HFF-Myc (cell line): ENCODE results near the gene SMAP2.

Source experiments
- DNase-seq: peaks from one replicate; pipeline ENCODE4 v3.0.0-alpha.2; 2011; ENCODE audit warnings: low read depth; ENCODE audit errors: extremely low read depth
- H3K4me3 ChIP-seq: replicated peaks from 2 replicates; pipeline ENCODE4 v1.5.1; 2011; ENCODE audit warnings: low read depth, mild to moderate bottlenecking, control low read depth, low read length
- CTCF ChIP-seq: IDR thresholded peaks from 2 replicates; pipeline ENCODE4 v1.5.1; 2012; ENCODE audit warnings: mild to moderate bottlenecking, low read depth, low read length, control low read depth; ENCODE audit errors: missing control alignments

The SMAP2 gene

DNA sequence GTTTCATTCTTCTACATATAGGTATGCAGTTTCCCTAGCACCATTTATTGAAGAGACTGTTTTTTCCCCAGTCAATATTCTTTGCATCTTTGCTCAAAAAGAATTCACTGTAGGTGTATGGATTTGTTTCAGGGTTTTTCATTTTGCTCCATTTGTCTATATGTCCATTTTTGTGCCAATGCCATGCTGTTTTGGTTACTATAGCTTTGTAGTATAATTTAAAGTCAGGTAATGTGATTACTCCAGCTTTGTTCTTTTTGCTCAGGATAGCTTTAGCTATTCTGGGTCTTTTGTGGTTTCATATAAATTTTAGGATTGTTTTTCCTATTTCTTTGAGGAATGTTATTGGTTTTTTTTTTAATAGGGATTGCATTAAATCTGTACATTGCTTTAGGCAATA is 15.9 kb upstream of the SMAP2 start:
- TF ChIP-seq CTCF: no peak
- no peak overlapping the region for H3K4me3 ChIP-seq
- DNase-seq: no peak

DNA sequence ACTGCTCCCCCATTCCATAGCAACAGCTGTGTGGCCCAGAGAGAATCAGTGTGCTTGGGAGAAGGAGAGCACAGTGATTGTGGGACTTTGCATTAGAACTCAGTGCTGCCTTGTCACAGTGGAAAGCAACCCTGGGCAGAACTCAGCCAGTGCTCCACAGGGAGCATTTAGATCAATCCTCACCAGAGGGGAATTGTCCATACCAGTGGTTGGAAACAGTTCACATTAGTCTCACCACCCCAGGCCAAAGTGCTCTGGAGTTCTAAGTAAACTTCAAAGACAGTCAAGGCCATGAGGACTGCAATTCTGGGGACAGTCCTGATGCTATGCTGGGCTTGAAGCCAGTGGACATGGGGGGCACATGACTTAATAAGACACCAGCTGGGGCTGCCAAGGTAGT is 12.9 kb upstream of the SMAP2 start:
- no peak for DNase-seq
- TF ChIP-seq CTCF: no peak
- H3K4me3 ChIP-seq: no peak overlapping the region

DNA sequence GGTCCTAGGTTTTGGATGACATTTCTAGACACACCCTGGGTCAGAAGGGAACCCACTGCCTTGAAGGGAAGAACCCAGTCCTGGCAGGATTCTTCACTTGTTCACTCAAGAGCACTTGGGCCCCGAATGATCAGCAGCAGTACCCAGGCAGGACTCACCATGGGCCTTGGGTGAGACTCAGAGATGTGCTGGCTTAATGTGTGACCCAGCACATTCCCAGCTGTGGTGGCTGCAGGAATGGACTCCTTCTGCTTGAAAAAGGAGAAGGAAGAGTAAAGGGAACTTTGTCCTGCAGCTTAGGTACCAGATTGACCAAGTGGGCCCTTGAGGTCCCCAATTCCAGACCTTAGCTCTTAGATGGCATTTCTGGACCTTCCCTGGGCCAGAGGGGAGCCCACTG is 12.3 kb upstream of the SMAP2 start:
- H3K4me3 ChIP-seq: no peak overlapping the region
- no peak for TF ChIP-seq CTCF
- no peak for DNase-seq

GRCh38 chr1:40361637-40362036 is 11.9 kb upstream of the SMAP2 start:
- DNase-seq: no peak
- H3K4me3 ChIP-seq: no peak overlapping the region
- TF ChIP-seq CTCF: no peak

DNA sequence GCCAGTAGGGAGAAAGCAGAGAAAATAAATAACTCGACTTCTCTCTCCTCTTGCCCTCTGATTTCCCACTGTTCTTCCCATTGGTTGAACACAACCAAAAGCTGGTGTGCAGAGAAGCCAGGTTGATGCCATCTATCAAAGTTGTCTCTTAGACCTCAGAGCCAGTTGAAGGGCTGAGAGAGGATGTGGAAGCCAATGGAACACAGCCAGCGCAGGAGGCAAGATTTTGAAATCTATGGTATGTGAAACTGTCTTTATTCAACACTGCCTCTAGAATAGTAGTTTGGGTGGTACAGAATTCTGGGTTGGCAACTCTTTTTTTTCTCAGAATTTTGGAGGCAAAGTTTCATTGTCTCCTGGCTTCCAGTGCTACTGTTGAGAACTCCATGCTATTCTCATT is 11.3 kb upstream of the SMAP2 start:
- DNase-seq: no peak

GRCh38 chr1:40362699-40363098 is 10.8 kb upstream of the SMAP2 start:
- TF ChIP-seq CTCF: no peak
- no peak for DNase-seq
- no peak overlapping the region for H3K4me3 ChIP-seq

More for the DNA sequence above, 11.3 kb upstream of the SMAP2 start:
- no peak for TF ChIP-seq CTCF
- no peak overlapping the region for H3K4me3 ChIP-seq

GRCh38 chr1:40363721-40364120 is 9.8 kb upstream of the SMAP2 start:
- no peak for DNase-seq
- H3K4me3 ChIP-seq: no peak overlapping the region
- no peak for TF ChIP-seq CTCF
